Progenitor cell of endocrine pancreas (in vitro differentiated cells): ENCODE measurements around the gene PTPRB. TPM values are rescaled to one million over a fixed set of nuclear protein-coding genes. Genes with fewer than 3 reads are reported as not detected.

Experiments
- DNase-seq: peaks from one replicate; pipeline ENCODE4 v3.0.0; 2021; ENCODE audit warnings: low spot score; ENCODE audit not compliant: unreplicated experiment
- H3K27ac Mint-ChIP-seq: 2 replicates; pipeline ENCODE4 v1.8.0; 2021; ENCODE audit warnings: mild to moderate bottlenecking, moderate library complexity, mixed read lengths
- H3K27me3 Mint-ChIP-seq: 2 replicates; pipeline ENCODE4 v1.8.0; 2021; ENCODE audit warnings: mixed read lengths
- H3K36me3 Mint-ChIP-seq: 2 replicates; pipeline ENCODE4 v1.8.0; 2022; ENCODE audit warnings: mixed read lengths; ENCODE audit not compliant: insufficient read depth
- H3K4me1 Mint-ChIP-seq: 2 replicates; pipeline ENCODE4 v1.8.0; 2021; ENCODE audit warnings: low read depth, mixed read lengths
- H3K4me3 Mint-ChIP-seq: 2 replicates; pipeline ENCODE4 v1.8.0; 2021; ENCODE audit warnings: low read depth, mild to moderate bottlenecking, moderate library complexity, mixed read lengths
- H3K9me3 Mint-ChIP-seq: 2 replicates; pipeline ENCODE4 v1.8.0; 2021; ENCODE audit warnings: low read depth, mixed read lengths
- total RNA-seq: library from RNA; stranded (reverse); gene quantifications from 2 replicates; pipeline ENCODE4 v1.2.1, GENCODE V29; 2021
- TF ChIP-seq, protein P1 (sequence below): fragments of 200-600 bp; sonication (generic); IDR thresholded peaks from one replicate; pipeline ENCODE4 v1.5.0; 2021; ENCODE audit warnings: antibody characterized with exemption, mild to moderate bottlenecking; ENCODE audit not compliant: unreplicated experiment

PTPRB gene
- total RNA-seq, 1 donor from 2014 or later: 0.38 TPM

DNA sequence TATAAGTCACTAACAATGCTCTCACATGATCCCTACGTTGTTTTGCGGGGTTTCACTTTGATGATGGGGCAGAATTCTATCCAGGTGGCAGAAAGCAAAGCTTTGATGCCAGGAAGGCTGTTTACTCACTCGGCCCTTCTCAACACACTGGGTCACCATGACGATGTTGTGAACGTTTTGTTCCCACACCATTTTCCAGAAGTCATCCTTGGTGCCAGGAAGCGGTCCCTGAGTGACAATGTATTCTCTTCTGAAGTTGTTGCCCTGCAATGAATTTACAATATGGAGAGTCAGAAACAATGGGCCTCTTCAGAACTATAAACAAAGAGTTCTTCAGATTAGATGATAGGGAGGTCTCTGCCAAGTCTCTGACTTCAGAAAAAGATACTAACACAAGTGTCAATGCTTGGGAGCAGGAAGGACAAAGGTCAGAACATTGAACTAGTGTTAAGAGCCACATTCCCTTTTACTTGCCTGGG, 101.3 kb downstream of the PTPRB start:
- Mint-ChIP-seq H3K27me3 (no peaks in the 10 kb centered on the region), H3K4me1 (peaks cover 2% of the 10 kb centered on the region), H3K27ac (no peak overlapping the region), H3K36me3 (no peaks in the 10 kb centered on the region), H3K9me3 (no peaks in the 10 kb centered on the region), H3K4me3 (no peak overlapping the region)
- DNase-seq: no peak
- TF ChIP-seq, protein P1, sequence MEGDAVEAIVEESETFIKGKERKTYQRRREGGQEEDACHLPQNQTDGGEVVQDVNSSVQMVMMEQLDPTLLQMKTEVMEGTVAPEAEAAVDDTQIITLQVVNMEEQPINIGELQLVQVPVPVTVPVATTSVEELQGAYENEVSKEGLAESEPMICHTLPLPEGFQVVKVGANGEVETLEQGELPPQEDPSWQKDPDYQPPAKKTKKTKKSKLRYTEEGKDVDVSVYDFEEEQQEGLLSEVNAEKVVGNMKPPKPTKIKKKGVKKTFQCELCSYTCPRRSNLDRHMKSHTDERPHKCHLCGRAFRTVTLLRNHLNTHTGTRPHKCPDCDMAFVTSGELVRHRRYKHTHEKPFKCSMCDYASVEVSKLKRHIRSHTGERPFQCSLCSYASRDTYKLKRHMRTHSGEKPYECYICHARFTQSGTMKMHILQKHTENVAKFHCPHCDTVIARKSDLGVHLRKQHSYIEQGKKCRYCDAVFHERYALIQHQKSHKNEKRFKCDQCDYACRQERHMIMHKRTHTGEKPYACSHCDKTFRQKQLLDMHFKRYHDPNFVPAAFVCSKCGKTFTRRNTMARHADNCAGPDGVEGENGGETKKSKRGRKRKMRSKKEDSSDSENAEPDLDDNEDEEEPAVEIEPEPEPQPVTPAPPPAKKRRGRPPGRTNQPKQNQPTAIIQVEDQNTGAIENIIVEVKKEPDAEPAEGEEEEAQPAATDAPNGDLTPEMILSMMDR: no peak

- Mint-ChIP-seq H3K36me3 (no peaks in the 10 kb centered on the region), H3K4me3 (no peak overlapping the region), H3K4me1 (peaks cover 2% of the 10 kb centered on the region), H3K27ac (no peak overlapping the region), H3K27me3 (no peaks in the 10 kb centered on the region), H3K9me3 (no peaks in the 10 kb centered on the region)
- TF ChIP-seq, protein P1: no peak
- no peak for DNase-seq
These were observed 102.8 kb downstream of the PTPRB start for GRCh38 chr12:70534466-70534865.

- Mint-ChIP-seq H3K4me1 (no peaks in the 10 kb centered on the region), H3K4me3 (no peak overlapping the region), H3K27ac (no peak overlapping the region), H3K36me3 (no peaks in the 10 kb centered on the region), H3K9me3 (no peaks in the 10 kb centered on the region), H3K27me3 (no peaks in the 10 kb centered on the region)
- TF ChIP-seq, protein P1: no peak
- no peak for DNase-seq
These were observed 107.6 kb downstream of the PTPRB start for GRCh38 chr12:70529647-70530046.

- Mint-ChIP-seq H3K36me3 (no peaks in the 10 kb centered on the region), H3K27ac (no peak overlapping the region), H3K4me1 (no peaks in the 10 kb centered on the region), H3K9me3 (peaks cover 6% of the 10 kb centered on the region), H3K4me3 (no peak overlapping the region), H3K27me3 (no peaks in the 10 kb centered on the region)
- TF ChIP-seq, protein P1: no peak
- DNase-seq: no peak
These were observed 116.4 kb downstream of the PTPRB start for GRCh38 chr12:70520847-70521246.

GRCh38 chr12:70513426-70513825, 123.8 kb downstream of the PTPRB start:
- Mint-ChIP-seq H3K27me3 (no peaks in the 10 kb centered on the region), H3K4me3 (no peak overlapping the region), H3K27ac (no peak overlapping the region), H3K9me3 (peaks cover 11% of the 10 kb centered on the region), H3K36me3 (no peaks in the 10 kb centered on the region), H3K4me1 (no peaks in the 10 kb centered on the region)
- TF ChIP-seq, protein P1: no peak
- DNase-seq: no peak
